Lung (tissue), 12 donors: Measurements from ENCODE around the gene TPRA1. TPM values are rescaled to one million over a fixed set of nuclear protein-coding genes. Genes with fewer than 3 reads are reported as not detected.

ENCODE experiments used
- ATAC-seq: fragments of 200-7000 bp; cut with Tn5 transposase; one replicate; pipeline ENCODE4 v1.9.1; 2020; ENCODE audit warnings: moderate number of reproducible peaks; ENCODE audit not compliant: insufficient read depth, low FRiP score
- DNase-seq, 3 donors: peaks; one replicate each; pipeline ENCODE4 v3.0.0-alpha.2; 2013 to 2017
- H3K27ac ChIP-seq, 2 donors: one replicate each; pipeline ENCODE4 v1.5.1; 2013; ENCODE audit warnings: mild to moderate bottlenecking in 2 of 2, moderate library complexity in 2 of 2, control low read depth in 1 of 2, inconsistent platforms in 1 of 2, low read depth in 1 of 2, low read length in 1 of 2
- H3K27me3 ChIP-seq, 3 donors: one replicate each; pipeline ENCODE4 v1.5.1; 2013; ENCODE audit warnings: low read length in 2 of 3; ENCODE audit not compliant: control insufficient read depth in 3 of 3, insufficient read depth in 3 of 3
- H3K36me3 ChIP-seq, 4 donors: one replicate each; pipeline ENCODE4 v1.5.1; 2013; ENCODE audit warnings: low read length in 4 of 4, mild to moderate bottlenecking in 1 of 4, moderate library complexity in 1 of 4; ENCODE audit not compliant: control insufficient read depth in 4 of 4, insufficient read depth in 4 of 4
- H3K4me1 ChIP-seq, 5 donors: one replicate each; pipeline ENCODE4 v1.5.1; 2013; ENCODE audit warnings: low read length in 5 of 5, mild to moderate bottlenecking in 2 of 5, moderate library complexity in 1 of 5; ENCODE audit not compliant: control insufficient read depth in 5 of 5, insufficient read depth in 5 of 5
- H3K4me3 ChIP-seq: one replicate; pipeline ENCODE4 v1.5.1; 2013; ENCODE audit warnings: mild to moderate bottlenecking, control low read depth, moderate library complexity
- H3K9ac ChIP-seq, 2 donors: one replicate each; pipeline ENCODE4 v1.5.1; 2013; ENCODE audit warnings: low read length in 2 of 2, control low read depth in 1 of 2; ENCODE audit not compliant: insufficient read depth in 1 of 2
- H3K9me3 ChIP-seq, 4 donors: one replicate each; pipeline ENCODE4 v1.5.1; 2013; ENCODE audit warnings: low read length in 3 of 4, mild to moderate bottlenecking in 1 of 4, moderate library complexity in 1 of 4; ENCODE audit not compliant: control insufficient read depth in 4 of 4, insufficient read depth in 3 of 4
- CTCF ChIP-seq: IDR thresholded peaks from 2 replicates; pipeline ENCODE4 v1.5.1; 2012; ENCODE audit warnings: mild to moderate bottlenecking; ENCODE audit errors: control extremely low read depth, extremely low read depth
- WGBS, 2 donors: extraction: QIAGEN DNeasy Blood & Tissue Kit; methylation state at CpG; one replicate each; pipeline ENCODE4 v1.1.7; 2013; 5-methylcytosine and 5-hydroxymethylcytosine counted together
- polyA plus RNA-seq, 2 donors: library from polyadenylated mRNA; stranded (reverse); fragments of 200-250 nt; gene quantifications; one replicate each; pipeline ENCODE4 v1.2.1, GENCODE V29; 2013
- total RNA-seq, 2 donors: library from RNA; depleted of rRNA in 1 of 2; stranded (reverse); fragments of >200 nt in 1 of 2; gene quantifications; one replicate each; pipeline ENCODE4 v1.2.1, GENCODE V29; 2014 to 2021
- donor health status: control.
- donor health status: control.
- donor health status: Bipolar disorder and iron deficiency.
- donor health status: healthy.
- donor health status: DM: yes; HTN: yes; CAD: no.

Gene TPRA1
- total and polyA plus RNA-seq, 4 donors = 28.9 to 53.2 (median 38.0) TPM

GRCh38 chr3:127632035-127632820 lies 41.7 kb upstream of the TPRA1 start:
- Histone ChIP-seq H3K36me3 (no peaks in the 10 kb centered on the region), H3K9ac (no peak overlapping the region), H3K27me3 (peaks cover 0 to 13% (median 0%) of the 10 kb centered on the region in 3 donors), H3K4me1 (peaks cover 0 to 16% (median 15%) of the 10 kb centered on the region in 5 donors), H3K4me3 (no peak overlapping the region), H3K9me3 (peaks cover 0 to 3% (median 0%) of the 10 kb centered on the region in 4 donors), H3K27ac (no peak overlapping the region)
- no peak for ATAC-seq
- no peak for TF ChIP-seq CTCF
- WGBS, 2 donors = 68 to 80% methylated on average over 8 of the region's 8 CpGs
- peak; percentile 67 to 83 (median 83) for DNase-seq

- no peaks in the 10 kb centered on the region for H3K36me3 ChIP-seq
- H3K4me3 ChIP-seq = no peak overlapping the region
- H3K27ac ChIP-seq = no peak overlapping the region
- peaks cover 0 to 15% (median 2%) of the 10 kb centered on the region in 3 donors for H3K27me3 ChIP-seq
- ATAC-seq (no peak), DNase-seq (no peak)
- H3K9me3 ChIP-seq = peaks cover 0 to 3% (median 0%) of the 10 kb centered on the region in 4 donors
- 91 to 93% methylated on average over 12 of the region's 12 CpGs for WGBS, 2 donors
- no peak overlapping the region for H3K9ac ChIP-seq
- peaks cover 0 to 16% (median 15%) of the 10 kb centered on the region in 5 donors for H3K4me1 ChIP-seq
- no peak for TF ChIP-seq CTCF
Observed at GRCh38 chr3:127630811-127631714, 40.5 kb upstream of the TPRA1 start.

- Histone ChIP-seq H3K27ac (no peak overlapping the region), H3K4me1 (peaks cover 0 to 16% (median 15%) of the 10 kb centered on the region in 5 donors), H3K9ac (no peak overlapping the region), H3K9me3 (peaks cover 0 to 3% (median 0%) of the 10 kb centered on the region in 4 donors), H3K27me3 (peaks cover 0 to 15% (median 3%) of the 10 kb centered on the region in 3 donors), H3K36me3 (no peaks in the 10 kb centered on the region), H3K4me3 (peak overlapping the region; percentile 47)
- peak; percentile 16 to 27 (median 25) for DNase-seq
- TF ChIP-seq CTCF = no peak
- WGBS, 2 donors = 16 to 26% methylated on average over 53 to 65 of the region's 65 CpGs
- ATAC-seq = no peak
Observed at GRCh38 chr3:127629467-127630403, 39.2 kb upstream of the TPRA1 start.
